ENCODE results near the gene CBX4.
A peak's percentile ranks its signal among the peaks of the same experiment; 100 is the strongest.

CBX4 gene

DNA sequence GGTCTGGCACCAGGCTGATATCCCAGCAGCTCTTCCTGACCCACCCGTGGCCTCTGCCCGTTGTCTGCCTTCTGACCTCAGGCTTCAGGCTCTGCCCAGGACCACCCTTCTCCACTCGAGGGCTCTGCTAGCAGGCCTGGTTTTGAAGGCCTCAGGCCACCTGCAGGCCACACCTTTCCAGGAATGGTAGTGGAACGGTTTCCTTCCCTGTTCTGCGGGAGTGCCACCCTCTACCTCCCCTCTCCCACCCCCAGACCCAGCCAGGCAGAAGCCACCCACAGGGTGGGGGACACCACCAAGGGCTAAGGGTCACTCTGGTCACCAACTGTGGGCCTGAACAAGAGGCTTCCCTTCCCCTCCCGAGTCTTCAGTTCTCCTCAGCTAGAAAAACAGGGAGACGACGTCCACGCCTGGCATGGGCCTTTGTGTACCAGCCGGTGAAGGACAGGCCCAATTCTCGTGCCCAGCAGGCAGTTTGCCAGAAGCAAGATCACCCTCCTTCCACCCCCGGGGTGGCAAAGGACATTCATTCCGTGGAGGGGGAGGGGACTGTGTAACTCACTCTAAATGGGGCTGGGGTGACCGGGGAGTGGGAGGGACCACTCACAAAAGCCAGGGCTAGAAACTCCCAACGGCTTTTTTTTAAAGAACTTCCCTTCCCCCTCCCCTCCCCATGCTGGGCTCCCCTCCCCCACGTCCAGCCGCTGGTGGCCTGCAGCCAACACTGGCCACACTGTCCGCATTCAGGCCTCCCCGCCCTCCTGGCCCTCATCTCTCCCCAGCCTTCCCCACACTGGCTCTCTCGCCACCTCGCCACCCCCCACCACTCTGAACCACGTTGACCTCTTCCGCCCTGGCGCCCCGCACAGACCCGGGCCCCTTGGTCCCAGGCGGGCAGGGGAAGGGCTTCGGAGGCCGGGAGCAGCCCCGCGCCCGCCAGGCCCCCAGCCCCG, 7.7 kb downstream of the CBX4 start:
- peak overlapping the region; percentile 98 for H3K27ac ChIP-seq
- 0 out of 2 replicates have a peak, but pooled peaks have one; percentile 47 for TF ChIP-seq ZFX (IDR thresholded peaks at IDR 0.05)
- TF ChIP-seq, protein P1, sequence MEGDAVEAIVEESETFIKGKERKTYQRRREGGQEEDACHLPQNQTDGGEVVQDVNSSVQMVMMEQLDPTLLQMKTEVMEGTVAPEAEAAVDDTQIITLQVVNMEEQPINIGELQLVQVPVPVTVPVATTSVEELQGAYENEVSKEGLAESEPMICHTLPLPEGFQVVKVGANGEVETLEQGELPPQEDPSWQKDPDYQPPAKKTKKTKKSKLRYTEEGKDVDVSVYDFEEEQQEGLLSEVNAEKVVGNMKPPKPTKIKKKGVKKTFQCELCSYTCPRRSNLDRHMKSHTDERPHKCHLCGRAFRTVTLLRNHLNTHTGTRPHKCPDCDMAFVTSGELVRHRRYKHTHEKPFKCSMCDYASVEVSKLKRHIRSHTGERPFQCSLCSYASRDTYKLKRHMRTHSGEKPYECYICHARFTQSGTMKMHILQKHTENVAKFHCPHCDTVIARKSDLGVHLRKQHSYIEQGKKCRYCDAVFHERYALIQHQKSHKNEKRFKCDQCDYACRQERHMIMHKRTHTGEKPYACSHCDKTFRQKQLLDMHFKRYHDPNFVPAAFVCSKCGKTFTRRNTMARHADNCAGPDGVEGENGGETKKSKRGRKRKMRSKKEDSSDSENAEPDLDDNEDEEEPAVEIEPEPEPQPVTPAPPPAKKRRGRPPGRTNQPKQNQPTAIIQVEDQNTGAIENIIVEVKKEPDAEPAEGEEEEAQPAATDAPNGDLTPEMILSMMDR (conservative IDR thresholded peaks at IDR 0.05), result no peak

DNA sequence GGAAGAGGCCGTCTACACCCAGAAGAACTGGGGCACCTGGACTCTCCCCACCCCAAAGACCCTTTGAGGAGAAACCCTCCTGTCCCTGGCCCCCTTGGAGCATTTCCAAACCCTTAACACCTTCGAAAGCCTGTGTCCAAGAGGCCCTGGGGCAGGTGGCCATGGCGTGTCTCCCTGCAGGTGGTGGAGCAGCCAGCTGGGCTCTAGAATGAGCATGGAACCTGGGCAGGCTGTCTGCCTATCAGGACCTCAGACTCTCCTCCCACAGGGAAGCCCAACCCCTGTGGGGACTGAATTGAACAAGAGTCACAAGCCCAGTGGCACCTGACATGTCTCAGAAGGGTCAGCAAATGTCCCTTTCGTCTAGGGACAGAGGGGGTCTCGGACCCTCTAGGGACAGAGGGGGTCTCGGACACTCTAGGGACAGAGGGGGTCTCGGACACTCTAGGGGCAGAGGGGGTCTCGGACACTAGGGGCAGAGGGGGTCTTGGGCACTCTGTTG, 8.4 kb downstream of the CBX4 start:
- peak overlapping the region; percentile 98 for H3K27ac ChIP-seq

DNA sequence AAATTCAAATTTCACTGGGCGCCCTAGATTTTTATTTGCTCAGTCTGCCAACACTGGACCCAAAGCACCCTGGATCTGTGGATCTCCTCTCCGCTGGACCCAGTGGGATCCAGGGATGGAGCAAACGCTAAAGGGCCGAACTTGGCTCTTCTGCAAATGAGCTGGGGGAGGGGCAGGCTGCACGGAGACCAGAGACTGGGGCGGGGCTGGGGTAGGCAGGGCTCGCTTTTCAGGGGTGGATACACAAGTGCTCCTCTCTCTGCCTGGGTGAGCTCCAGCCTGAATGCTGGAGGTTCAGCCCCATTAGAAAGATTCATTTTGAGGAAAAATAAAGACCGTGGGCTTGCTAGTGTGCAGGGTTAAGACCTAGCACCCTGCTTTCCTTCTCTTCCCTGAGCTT, 8.9 kb downstream of the CBX4 start:
- TF ChIP-seq, protein P1 (conservative IDR thresholded peaks at IDR 0.05), result no peak
- no peak for TF ChIP-seq ZFX (IDR thresholded peaks at IDR 0.05)
- H3K27ac ChIP-seq, result peak overlapping the region; percentile 98

More for the DNA sequence above, 8.4 kb downstream of the CBX4 start:
- TF ChIP-seq, protein P1 (conservative IDR thresholded peaks at IDR 0.05), result no peak
- TF ChIP-seq ZFX (IDR thresholded peaks at IDR 0.05), result no peak

DNA sequence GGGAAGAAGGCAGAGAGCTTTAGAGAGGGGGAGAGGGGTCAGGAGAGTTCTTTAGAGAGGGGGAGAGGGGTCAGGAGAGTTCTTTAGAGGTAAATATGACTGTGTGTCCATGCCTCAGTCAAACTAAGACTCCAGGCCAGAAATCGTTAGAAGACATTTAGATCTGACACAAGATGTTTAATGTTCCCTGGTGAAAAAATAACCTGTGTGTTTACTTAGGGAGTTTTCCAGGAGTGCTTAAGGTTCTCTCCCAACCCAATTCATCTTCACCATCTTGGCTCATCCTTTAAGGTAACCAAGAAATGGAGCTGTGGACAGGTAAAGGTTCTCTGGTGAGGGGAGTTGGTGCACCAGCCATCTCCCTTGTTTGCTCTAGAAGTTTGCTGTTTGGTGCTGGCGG, 9.8 kb downstream of the CBX4 start:
- no peak for TF ChIP-seq ZFX (IDR thresholded peaks at IDR 0.05)
- TF ChIP-seq, protein P1 (conservative IDR thresholded peaks at IDR 0.05), result no peak
- H3K27ac ChIP-seq, result peak overlapping the region; percentile 98

DNA sequence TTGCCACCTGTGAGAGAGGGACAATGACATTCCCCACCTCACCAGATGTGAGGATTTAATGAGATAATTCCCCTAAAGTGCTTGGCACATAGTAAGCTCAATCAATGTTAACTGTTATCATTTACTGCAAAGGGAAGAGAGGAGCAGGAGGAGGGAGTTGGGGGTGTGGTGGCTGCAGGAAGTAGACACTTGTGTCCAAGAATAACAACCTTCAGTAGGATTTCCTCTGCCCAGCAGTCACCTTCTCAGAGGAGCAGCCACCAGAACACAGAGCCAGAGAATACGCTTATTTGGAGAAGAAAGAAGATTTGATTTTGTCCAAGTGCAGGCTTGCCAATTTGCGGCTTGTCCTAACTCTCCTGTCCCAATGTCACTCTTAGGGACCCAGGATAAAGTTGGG, 10.2 kb downstream of the CBX4 start:
- H3K27ac ChIP-seq, result peak overlapping the region; percentile 98
- TF ChIP-seq ZFX (IDR thresholded peaks at IDR 0.05), result no peak
- TF ChIP-seq, protein P1 (conservative IDR thresholded peaks at IDR 0.05), result no peak

DNA sequence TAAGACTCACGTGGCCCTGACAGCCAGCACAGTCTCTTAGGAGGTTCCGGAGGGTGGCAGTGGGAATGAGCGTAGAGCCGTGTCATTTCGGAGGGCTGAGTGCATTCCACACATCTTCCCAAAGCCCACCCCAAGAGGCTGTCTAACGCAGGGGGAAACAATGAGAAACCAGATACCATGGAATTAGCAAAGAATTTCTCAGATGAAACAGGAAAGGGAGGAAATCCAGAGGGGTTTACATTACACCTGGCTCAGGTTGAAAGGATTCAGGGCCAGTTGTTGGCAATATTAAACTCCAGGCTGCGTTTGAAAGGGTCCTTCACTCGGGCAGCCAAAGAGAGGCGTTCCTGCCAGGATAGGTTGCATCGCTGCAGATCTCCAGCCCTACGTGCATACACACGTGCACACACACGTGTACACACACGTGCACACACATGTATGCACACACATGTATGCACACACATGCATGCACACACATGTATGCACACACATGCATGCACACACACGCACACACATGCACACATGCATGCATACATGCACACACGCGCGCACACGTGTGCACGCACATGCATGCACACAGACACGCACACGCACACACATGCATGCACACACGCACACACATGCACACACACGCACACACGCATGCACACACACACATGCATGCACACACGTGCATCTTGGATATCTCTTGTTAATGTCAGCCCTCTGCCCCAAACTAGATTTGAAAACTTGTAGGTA, 12.2 kb downstream of the CBX4 start:
- peak overlapping the region; percentile 98 for H3K27ac ChIP-seq
- TF ChIP-seq, protein P1 (conservative IDR thresholded peaks at IDR 0.05), result no peak

Data from C4-2B (cell line).